Stimulated activated naive CD8-positive, alpha-beta T cell treated with anti-CD3 and anti-CD28 coated beads, Interleukin-15, Interleukin-2, amounts not matched to agents 100 U/mL and 50 U/mL, for 24 hours (primary cell): ENCODE results near the gene ADCY10.
A peak's percentile ranks its signal among the peaks of the same experiment; 100 is the strongest.
"Not testable (repeated sequence)": the region's sequence is repeated elsewhere in the genome, so short reads cannot be mapped to it uniquely, and the experiment has no call there.

ENCODE experiments used
- ATAC-seq: fragments of 150-1000 bp; cut with Tn5 transposase; one replicate; pipeline ENCODE4 v1.10.0; 2021
- DNase-seq: peaks from one replicate; pipeline ENCODE4 v3.0.0; 2021

Gene ADCY10

GRCh38 chr1:167806676-167807075, 107.3 kb downstream of the ADCY10 start:
- not testable (repeated sequence) for ATAC-seq, DNase-seq

GRCh38 chr1:167806235-167806634, 107.7 kb downstream of the ADCY10 start:
- not testable (repeated sequence) for DNase-seq, ATAC-seq

GRCh38 chr1:167805041-167805556, 108.8 kb downstream of the ADCY10 start:
- ATAC-seq (peak; percentile 41), DNase-seq (peak; percentile 24)

- peak; percentile 94 for DNase-seq
- ATAC-seq: peak; percentile 91
Observed at GRCh38 chr1:167803358-167804207, 110.4 kb downstream of the ADCY10 start.

GRCh38 chr1:167802235-167802634, 111.7 kb downstream of the ADCY10 start:
- no peak for DNase-seq
- no peak for ATAC-seq

- DNase-seq (no peak), ATAC-seq (no peak)
Observed at GRCh38 chr1:167800251-167800650, 113.7 kb downstream of the ADCY10 start.

GRCh38 chr1:167799747-167800146, 114.2 kb downstream of the ADCY10 start:
- ATAC-seq: no peak
- no peak for DNase-seq

GRCh38 chr1:167798952-167799351, 115.0 kb downstream of the ADCY10 start:
- DNase-seq: no peak
- ATAC-seq: no peak

- no peak for DNase-seq
- peak; percentile 76 for ATAC-seq
Observed at GRCh38 chr1:167797015-167797414, 116.9 kb downstream of the ADCY10 start.

GRCh38 chr1:167795810-167796740, 117.9 kb downstream of the ADCY10 start:
- DNase-seq (no peak), ATAC-seq (no peak)

GRCh38 chr1:167794043-167794442, 119.9 kb downstream of the ADCY10 start:
- DNase-seq: no peak
- ATAC-seq: peak; percentile 24

GRCh38 chr1:167792188-167792565, 121.8 kb downstream of the ADCY10 start:
- ATAC-seq (no peak), DNase-seq (no peak)

GRCh38 chr1:167791281-167792187, 122.4 kb downstream of the ADCY10 start:
- no peak for DNase-seq

GRCh38 chr1:167790117-167790516, 123.8 kb downstream of the ADCY10 start:
- DNase-seq (no peak), ATAC-seq (no peak)

More at GRCh38 chr1:167791281-167792187, 122.4 kb downstream of the ADCY10 start:
- no peak for ATAC-seq

GRCh38 chr1:167789501-167789900, 124.4 kb downstream of the ADCY10 start:
- ATAC-seq: peak; percentile 33
- no peak for DNase-seq

- no peak for DNase-seq
- ATAC-seq: no peak
Observed at GRCh38 chr1:167786502-167786901, 127.4 kb downstream of the ADCY10 start.

- ATAC-seq (peak; percentile 69), DNase-seq (no peak)
Observed at GRCh38 chr1:167784876-167785550, 128.9 kb downstream of the ADCY10 start.

GRCh38 chr1:167782946-167783345, 131.0 kb downstream of the ADCY10 start:
- ATAC-seq (no peak), DNase-seq (no peak)

- DNase-seq: no peak
- ATAC-seq: no peak
Observed at GRCh38 chr1:167781558-167781957, 132.4 kb downstream of the ADCY10 start.

GRCh38 chr1:167777269-167777650, 136.7 kb downstream of the ADCY10 start:
- no peak for DNase-seq
- peak; percentile 66 for ATAC-seq
